Endothelial cell (in vitro differentiated cells): Measurements from ENCODE around the gene VANGL2. TPM values are rescaled to one million over a fixed set of nuclear protein-coding genes. Genes with fewer than 3 reads are reported as not detected.

Experiments
- DNase-seq: peaks from one replicate; pipeline ENCODE4 v3.0.0; 2021; ENCODE audit warnings: low spot score
- H3K27ac Mint-ChIP-seq: one replicate; pipeline ENCODE4 v1.8.0; 2021; ENCODE audit warnings: mixed read lengths, inconsistent platforms; ENCODE audit not compliant: unreplicated experiment
- H3K27me3 Mint-ChIP-seq: one replicate; pipeline ENCODE4 v1.8.0; 2021; ENCODE audit warnings: mild to moderate bottlenecking, moderate library complexity, mixed read lengths, inconsistent platforms; ENCODE audit not compliant: unreplicated experiment
- H3K36me3 Mint-ChIP-seq: one replicate; pipeline ENCODE4 v1.8.0; 2021; ENCODE audit warnings: mild to moderate bottlenecking, low read depth, mixed read lengths, inconsistent platforms; ENCODE audit not compliant: unreplicated experiment
- H3K4me1 Mint-ChIP-seq: one replicate; pipeline ENCODE4 v1.8.0; 2021; ENCODE audit warnings: mild to moderate bottlenecking, mixed read lengths, inconsistent platforms; ENCODE audit not compliant: unreplicated experiment
- H3K4me3 Mint-ChIP-seq: one replicate; pipeline ENCODE4 v1.8.0; 2021; ENCODE audit warnings: mild to moderate bottlenecking, mixed read lengths, inconsistent platforms; ENCODE audit not compliant: unreplicated experiment
- H3K9me3 Mint-ChIP-seq: one replicate; pipeline ENCODE4 v1.8.0; 2021; ENCODE audit warnings: mixed read lengths, inconsistent platforms; ENCODE audit not compliant: unreplicated experiment
- CTCF ChIP-seq: fragments of 200-600 bp; sonication (generic); IDR thresholded peaks from one replicate; pipeline ENCODE4 v1.5.0; 2021; ENCODE audit warnings: antibody characterized with exemption; ENCODE audit not compliant: unreplicated experiment
- total RNA-seq: library from RNA; stranded (reverse); fragmentation: NEBNext Ultra II Directional; extraction: Animal tissue kit (Norgen Biotek cat#: 25700); gene quantifications from one replicate; pipeline ENCODE4 v1.2.1, GENCODE V29; 2021; ENCODE audit not compliant: unreplicated experiment

The VANGL2 gene
- total RNA-seq, 1 donor from 2014 or later: 79.8 TPM

DNA sequence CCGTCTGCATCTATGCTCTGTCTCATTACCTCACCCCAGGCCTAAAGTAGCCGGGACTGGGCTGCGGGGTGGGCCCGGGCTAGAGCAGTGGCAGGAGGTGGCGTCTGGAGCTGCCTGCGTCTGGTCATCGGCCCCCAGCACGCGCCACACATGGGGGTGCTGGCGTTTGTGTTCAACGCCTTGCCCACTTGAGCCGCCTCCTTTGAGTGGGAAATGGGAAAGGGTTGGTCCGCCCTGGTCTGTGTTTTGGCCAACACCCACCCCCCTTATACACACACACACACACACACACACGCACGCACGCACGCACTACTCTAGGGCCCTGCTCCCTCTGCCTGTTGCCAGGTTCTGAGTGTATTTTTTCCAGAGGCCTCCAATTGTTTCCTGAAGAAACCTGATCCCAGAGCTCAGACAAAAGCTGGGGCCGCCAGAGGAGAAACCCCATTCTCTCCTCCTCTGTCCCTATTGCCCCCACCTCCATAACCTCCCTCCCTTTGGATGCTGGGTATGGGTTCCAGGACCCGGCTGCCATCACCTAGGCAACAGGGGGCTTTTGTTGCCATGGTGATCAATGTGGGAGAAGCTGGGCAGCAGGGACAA lies 10.1 kb downstream of the VANGL2 start:
- DNase-seq: no peak
- no peaks in the 10 kb centered on the region for H3K9me3 Mint-ChIP-seq
- peak overlapping the region; percentile 72 for H3K4me3 Mint-ChIP-seq
- TF ChIP-seq CTCF: no peak
- peaks cover 80% of the 10 kb centered on the region for H3K4me1 Mint-ChIP-seq
- H3K27me3 Mint-ChIP-seq: peaks cover 11% of the 10 kb centered on the region
- peak overlapping the region; percentile 80 for H3K27ac Mint-ChIP-seq
- H3K36me3 Mint-ChIP-seq: peaks cover 23% of the 10 kb centered on the region

DNA sequence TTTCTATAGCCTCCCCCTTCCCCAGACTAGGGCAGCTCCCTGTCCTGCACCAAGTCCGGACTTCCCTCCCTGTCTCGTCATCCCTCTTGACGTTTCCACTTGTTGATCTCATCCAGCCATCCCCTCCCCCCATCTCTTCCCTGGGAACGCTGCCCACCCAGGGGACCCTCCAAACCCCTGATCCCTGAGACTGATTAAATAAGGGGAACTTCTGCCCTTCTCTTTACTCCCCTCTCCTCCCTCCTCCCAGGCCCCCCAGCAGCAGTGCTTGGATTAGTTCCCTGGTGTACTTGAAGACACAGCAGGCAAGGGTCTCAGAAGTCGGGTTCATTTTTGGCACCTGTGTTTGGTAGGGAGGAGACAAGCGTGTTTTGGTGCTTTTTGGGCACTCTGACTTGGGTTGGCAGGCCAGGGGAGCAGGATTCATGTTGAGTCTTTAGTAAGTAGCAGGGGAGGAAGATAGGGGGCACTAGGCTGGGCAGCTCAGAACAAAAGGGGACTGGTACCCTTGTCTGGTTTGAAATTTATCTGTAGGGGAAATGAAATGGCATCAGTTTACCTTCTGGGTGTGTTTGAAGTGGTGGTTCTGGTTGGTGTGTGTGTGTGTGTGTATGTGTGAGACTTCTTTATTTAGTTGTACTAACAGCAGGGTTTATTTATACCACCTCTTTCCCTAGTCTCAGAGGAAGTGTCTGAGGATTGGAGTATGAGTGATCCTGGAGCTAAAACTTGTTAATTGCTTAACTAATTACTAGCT lies 11.1 kb downstream of the VANGL2 start:
- H3K4me1 Mint-ChIP-seq: peaks cover 76% of the 10 kb centered on the region
- no peaks in the 10 kb centered on the region for H3K9me3 Mint-ChIP-seq
- TF ChIP-seq CTCF: no peak
- H3K4me3 Mint-ChIP-seq: peak overlapping the region; percentile 29
- peaks cover 11% of the 10 kb centered on the region for H3K27me3 Mint-ChIP-seq
- DNase-seq: no peak
- peak overlapping the region; percentile 80 for H3K27ac Mint-ChIP-seq
- peaks cover 15% of the 10 kb centered on the region for H3K36me3 Mint-ChIP-seq

- H3K4me1 Mint-ChIP-seq: peaks cover 70% of the 10 kb centered on the region
- H3K4me3 Mint-ChIP-seq: no peak overlapping the region
- peaks cover 12% of the 10 kb centered on the region for H3K36me3 Mint-ChIP-seq
- TF ChIP-seq CTCF: no peak
- H3K27me3 Mint-ChIP-seq: peaks cover 10% of the 10 kb centered on the region
- DNase-seq: no peak
- peak overlapping the region; percentile 80 for H3K27ac Mint-ChIP-seq
- H3K9me3 Mint-ChIP-seq: no peaks in the 10 kb centered on the region
Measured at GRCh38 chr1:160412028-160412362, 11.6 kb downstream of the VANGL2 start.

DNA sequence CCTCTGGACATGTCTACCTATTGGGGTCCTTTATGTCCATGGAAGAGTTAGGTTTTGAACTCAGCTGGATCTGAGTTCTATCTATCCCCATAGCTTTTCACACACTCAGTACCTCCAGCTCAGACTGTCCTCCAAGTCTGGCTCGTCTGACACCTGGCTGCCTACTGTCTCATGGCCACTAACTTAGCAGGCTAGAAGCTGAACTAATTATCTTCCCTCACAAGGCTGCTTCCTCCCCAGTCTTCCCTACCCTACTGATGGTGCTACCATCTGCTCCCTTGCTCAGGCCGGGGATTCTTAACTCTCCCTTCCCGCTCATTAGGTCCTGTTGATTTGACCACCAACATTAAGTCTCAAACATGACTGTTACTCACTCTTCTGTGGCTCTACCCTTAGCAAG lies 13.4 kb downstream of the VANGL2 start:
- TF ChIP-seq CTCF: no peak
- H3K36me3 Mint-ChIP-seq: peaks cover 19% of the 10 kb centered on the region

GRCh38 chr1:160414881-160415280 lies 14.5 kb downstream of the VANGL2 start:
- Mint-ChIP-seq H3K36me3 (peaks cover 27% of the 10 kb centered on the region), H3K27ac (no peak overlapping the region)

More for the DNA sequence above, 13.4 kb downstream of the VANGL2 start:
- Mint-ChIP-seq H3K4me3 (no peak overlapping the region), H3K27ac (peak overlapping the region; percentile 0), H3K9me3 (no peaks in the 10 kb centered on the region), H3K27me3 (peaks cover 13% of the 10 kb centered on the region), H3K4me1 (peaks cover 56% of the 10 kb centered on the region)
- no peak for DNase-seq

More at GRCh38 chr1:160414881-160415280, 14.5 kb downstream of the VANGL2 start:
- no peak for TF ChIP-seq CTCF
- Mint-ChIP-seq H3K27me3 (peaks cover 18% of the 10 kb centered on the region), H3K4me1 (peaks cover 44% of the 10 kb centered on the region), H3K9me3 (no peaks in the 10 kb centered on the region), H3K4me3 (no peak overlapping the region)
- DNase-seq: no peak
